CD4-positive, alpha-beta T cell (primary cell): ENCODE results near the gene ZNF366. TPM values are rescaled to one million over a fixed set of nuclear protein-coding genes. Genes with fewer than 3 reads are reported as not detected.

Source experiments
- ATAC-seq: fragments of 200-7000 bp; cut with Tn5 transposase; one replicate; pipeline ENCODE4 v1.10.0; 2022; ENCODE audit warnings: mild to moderate bottlenecking; ENCODE audit not compliant: poor library complexity
- CTCF ChIA-PET: fragments of 350-600 bp; sonication (Branson Sonifier 250); formaldehyde crosslinking; loops from one replicate; lab custom pipeline; 2021; ENCODE audit warnings: antibody characterized with exemption, inconsistent platforms; lab: Charles Lee
- POLR2A ChIA-PET: fragments of 350-600 bp; sonication (Branson Sonifier 250); formaldehyde crosslinking; loops from one replicate; lab custom pipeline; 2021; ENCODE audit warnings: antibody characterized with exemption, inconsistent platforms; lab: Charles Lee
- DNase-seq, 14 experiments: peaks; one replicate each; pipeline ENCODE4 v3.0.0-alpha.2; 2013 to 2020; ENCODE audit warnings: mixed read lengths in 2 of 14
- H3K27ac ChIP-seq, 2 donors: one replicate each; pipeline versions ENCODE4 v1.5.1 to v1.7.0; 2013; ENCODE audit warnings: low read length in 2 of 2, low read depth in 1 of 2, mild to moderate bottlenecking in 1 of 2
- H3K27me3 ChIP-seq, 2 experiments: 1 replicate in 1 of 2; 2 replicates in 1 of 2; pipeline versions ENCODE4 v1.6.1 to v1.7.0; 2013; ENCODE audit warnings: low read length in 2 of 2, control low read depth in 1 of 2, mild to moderate bottlenecking in 1 of 2, moderate library complexity in 1 of 2; ENCODE audit not compliant: insufficient read depth in 2 of 2, control insufficient read depth in 1 of 2
- H3K36me3 ChIP-seq: one replicate; pipeline ENCODE4 v1.6.1; 2013; ENCODE audit warnings: low read length, control low read depth; ENCODE audit not compliant: insufficient read depth
- H3K4me1 ChIP-seq: one replicate; pipeline ENCODE4 v1.6.1; 2013; ENCODE audit warnings: low read length, control low read depth; ENCODE audit not compliant: insufficient read depth
- H3K4me3 ChIP-seq: one replicate; pipeline ENCODE4 v1.5.1; 2013; ENCODE audit warnings: mild to moderate bottlenecking, low read length, moderate library complexity
- H3K9me3 ChIP-seq, 2 experiments: 1 replicate in 1 of 2; 2 replicates in 1 of 2; pipeline versions ENCODE4 v1.6.1 to v1.7.0; 2013; ENCODE audit warnings: low read length in 2 of 2, mild to moderate bottlenecking in 2 of 2, control low read depth in 1 of 2, moderate library complexity in 1 of 2; ENCODE audit not compliant: control insufficient read depth in 1 of 2, insufficient read depth in 1 of 2
- H3K27ac Mint-ChIP-seq: one replicate; pipeline ENCODE4 v1.8.0; 2020; ENCODE audit warnings: mixed read lengths
- H3K27me3 Mint-ChIP-seq: one replicate; pipeline ENCODE4 v1.8.0; 2021; ENCODE audit warnings: mixed read lengths
- H3K36me3 Mint-ChIP-seq: one replicate; pipeline ENCODE4 v1.8.0; 2021; ENCODE audit warnings: low read depth, mixed read lengths
- H3K4me1 Mint-ChIP-seq: one replicate; pipeline ENCODE4 v1.8.0; 2021; ENCODE audit warnings: low read depth, mixed read lengths
- H3K4me3 Mint-ChIP-seq: one replicate; pipeline ENCODE4 v1.8.0; 2020; ENCODE audit warnings: mild to moderate bottlenecking, mixed read lengths
- H3K9me3 Mint-ChIP-seq: one replicate; pipeline ENCODE4 v1.8.0; 2020; ENCODE audit warnings: mixed read lengths
- CTCF ChIP-seq: fragments of 200-600 bp; IDR thresholded peaks from one replicate; pipeline ENCODE4 v1.8.0; 2022; ENCODE audit warnings: antibody characterized with exemption, mild to moderate bottlenecking
- intact Hi-C, 2 experiments: fragments of 100-400 bp; cut with DNase I in 1 of 2; cut with micrococcal nuclease in 1 of 2; formaldehyde crosslinking; loops; one replicate each; pipeline versions ENCODE4 v1.15.1 to v1.9.0; 2023 to 2025; cut with DNase I, micrococcal nuclease
- total RNA-seq, 174 experiments: library from RNA in 2 of 174; stranded (reverse) in 2 of 174; gene quantifications; one replicate each; pipeline ENCODE4 v1.2.3 and lab custom pipeline; 2021 to 2026

ZNF366 gene
- total RNA-seq, 2 experiments from 2014 or later, result 0.06 to 0.14 TPM

- Histone ChIP-seq H3K27me3 (no peaks in the 10 kb centered on the region), H3K9me3 (peaks cover 0 to 4% of the 10 kb centered on the region in 2 experiments), H3K4me1 (no peaks in the 10 kb centered on the region), H3K4me3 (no peak overlapping the region), H3K36me3 (no peaks in the 10 kb centered on the region), H3K27ac (no peak overlapping the region)
- H3K9me3 Mint-ChIP-seq, result no peaks in the 10 kb centered on the region
- ATAC-seq, result no peak
- H3K27me3 Mint-ChIP-seq, result peaks cover 7% of the 10 kb centered on the region
- H3K4me1 Mint-ChIP-seq, result no peaks in the 10 kb centered on the region
- no peak overlapping the region for H3K27ac Mint-ChIP-seq
- ChIA-PET POLR2A (no interaction called here), CTCF (no interaction called here)
- no peak for TF ChIP-seq CTCF
- no peaks in the 10 kb centered on the region for H3K36me3 Mint-ChIP-seq
- intact Hi-C loops, result no loop called here
- H3K4me3 Mint-ChIP-seq, result no peak overlapping the region
- no peak for DNase-seq
These were observed 55.3 kb downstream of the ZNF366 start for GRCh38 chr5:72451741-72452505.

DNA sequence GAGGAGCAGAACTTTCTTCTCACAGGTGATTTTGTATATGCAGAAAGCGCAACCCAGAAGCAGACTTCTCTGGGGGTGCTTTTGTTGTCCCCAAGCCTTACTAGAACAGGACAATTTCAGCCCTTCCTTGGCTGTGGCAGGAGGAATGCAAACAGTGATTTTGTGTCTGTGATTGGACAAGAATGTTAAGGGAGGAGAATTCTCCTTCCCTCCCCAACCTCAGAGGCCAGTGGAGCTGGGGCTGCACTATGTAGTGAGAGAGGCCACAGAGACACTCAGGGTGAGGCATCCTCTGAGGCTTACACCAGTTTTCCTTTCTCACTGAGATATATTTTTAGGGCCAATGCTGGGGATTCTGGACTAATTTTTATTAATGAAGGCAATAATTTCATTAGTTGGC lies 58.8 kb downstream of the ZNF366 start:
- H3K27me3 Mint-ChIP-seq, result peaks cover 4% of the 10 kb centered on the region
- ATAC-seq (no peak), DNase-seq (no peak)
- peaks cover 0 to 4% of the 10 kb centered on the region in 2 experiments for H3K9me3 ChIP-seq
- no peaks in the 10 kb centered on the region for H3K9me3 Mint-ChIP-seq
- no peak overlapping the region for H3K27ac ChIP-seq
- TF ChIP-seq CTCF, result no peak
- CTCF ChIA-PET, result no interaction called here
- no peaks in the 10 kb centered on the region for H3K36me3 ChIP-seq
- H3K27ac Mint-ChIP-seq, result no peak overlapping the region
- H3K4me1 ChIP-seq, result no peaks in the 10 kb centered on the region
- H3K4me1 Mint-ChIP-seq, result no peaks in the 10 kb centered on the region
- intact Hi-C loops, result no loop called here
- no peaks in the 10 kb centered on the region for H3K27me3 ChIP-seq
- no peak overlapping the region for H3K4me3 ChIP-seq
- POLR2A ChIA-PET, result no interaction called here
- no peak overlapping the region for H3K4me3 Mint-ChIP-seq
- no peaks in the 10 kb centered on the region for H3K36me3 Mint-ChIP-seq

GRCh38 chr5:72447751-72448150 lies 59.5 kb downstream of the ZNF366 start:
- no peaks in the 10 kb centered on the region for H3K4me1 Mint-ChIP-seq
- Histone ChIP-seq H3K4me3 (no peak overlapping the region), H3K4me1 (no peaks in the 10 kb centered on the region), H3K9me3 (peaks cover 0 to 4% of the 10 kb centered on the region in 2 experiments), H3K27me3 (no peaks in the 10 kb centered on the region), H3K27ac (no peak overlapping the region), H3K36me3 (no peaks in the 10 kb centered on the region)
- no peak for TF ChIP-seq CTCF
- H3K27me3 Mint-ChIP-seq, result peaks cover 4% of the 10 kb centered on the region
- ATAC-seq (no peak), DNase-seq (no peak)
- H3K27ac Mint-ChIP-seq, result no peak overlapping the region
- ChIA-PET POLR2A (no interaction called here), CTCF (no interaction called here)
- intact Hi-C loops, result no loop called here
- H3K9me3 Mint-ChIP-seq, result no peaks in the 10 kb centered on the region
- H3K4me3 Mint-ChIP-seq, result no peak overlapping the region
- no peaks in the 10 kb centered on the region for H3K36me3 Mint-ChIP-seq
